Measurements from ENCODE around the gene RAB26.

Gene RAB26

GRCh38 chr16:2162676-2163118 lies 14.3 kb downstream of the RAB26 start:
- no peak overlapping the region for H3K9ac ChIP-seq (ENCODE audit: insufficient read length)
- H3K4me3 ChIP-seq: no peak overlapping the region
- H3K36me3 ChIP-seq (ENCODE audit: insufficient read depth, low read length): peaks cover 11% of the 10 kb centered on the region; the same call in 1 of the 2 replicates
- no peak for TF ChIP-seq POLR2AphosphoS5 (IDR thresholded peaks at IDR 0.05; ENCODE audit: borderline replicate concordance, low read depth, low read length)
- DNase-seq (ENCODE audit: low read depth, low spot score): no peak
- H3K9me3 ChIP-seq (ENCODE audit: low read depth, low read length): no peaks in the 10 kb centered on the region
- H3K27ac ChIP-seq: no peak overlapping the region

DNA sequence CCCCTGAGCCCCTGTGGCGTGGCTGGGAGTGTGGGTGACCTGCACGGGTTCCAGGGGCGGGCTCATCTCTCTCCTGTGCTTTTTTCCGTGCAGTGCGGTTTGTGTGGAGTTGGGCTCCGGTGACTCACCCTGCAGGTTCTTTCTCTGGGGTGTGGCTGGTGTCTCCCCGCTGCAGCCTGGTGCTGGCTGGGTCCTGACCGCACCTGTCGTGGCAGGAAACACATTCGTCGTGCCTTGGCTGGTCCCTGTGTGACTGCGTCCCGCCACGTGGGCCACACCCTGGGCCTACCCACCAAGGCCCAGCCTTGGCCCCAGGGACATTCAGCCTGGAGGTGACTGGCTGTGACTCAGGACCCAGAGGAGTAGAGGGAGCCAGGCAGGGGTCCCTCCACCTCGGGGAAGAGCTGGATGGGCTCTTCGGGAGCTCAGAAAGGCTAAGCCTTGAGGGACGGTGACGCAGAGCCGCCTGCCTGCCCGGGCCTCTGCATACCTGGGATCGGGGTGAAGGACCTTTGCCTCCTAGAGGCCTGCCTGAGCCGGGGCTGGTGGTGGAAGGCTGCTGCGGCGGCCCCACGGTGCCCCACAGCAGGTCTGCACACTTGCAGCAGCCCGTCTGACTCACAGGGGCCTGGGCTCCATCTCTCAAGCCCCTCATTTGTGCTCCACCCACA lies 14.9 kb downstream of the RAB26 start:
- Histone ChIP-seq H3K27ac (no peak overlapping the region), H3K4me3 (no peak overlapping the region), H3K9me3 (ENCODE audit: low read depth, low read length) (no peaks in the 10 kb centered on the region), H3K9ac (ENCODE audit: insufficient read length) (no peak overlapping the region), H3K36me3 (ENCODE audit: insufficient read depth, low read length) (peaks cover 17% of the 10 kb centered on the region; the same call in 1 of the 2 replicates)
- DNase-seq (ENCODE audit: low read depth, low spot score): no peak
- TF ChIP-seq EZH2 (IDR thresholded peaks at IDR 0.05) (no peak), POLR2AphosphoS5 (IDR thresholded peaks at IDR 0.05; ENCODE audit: borderline replicate concordance, low read depth, low read length) (no peak)

DNA sequence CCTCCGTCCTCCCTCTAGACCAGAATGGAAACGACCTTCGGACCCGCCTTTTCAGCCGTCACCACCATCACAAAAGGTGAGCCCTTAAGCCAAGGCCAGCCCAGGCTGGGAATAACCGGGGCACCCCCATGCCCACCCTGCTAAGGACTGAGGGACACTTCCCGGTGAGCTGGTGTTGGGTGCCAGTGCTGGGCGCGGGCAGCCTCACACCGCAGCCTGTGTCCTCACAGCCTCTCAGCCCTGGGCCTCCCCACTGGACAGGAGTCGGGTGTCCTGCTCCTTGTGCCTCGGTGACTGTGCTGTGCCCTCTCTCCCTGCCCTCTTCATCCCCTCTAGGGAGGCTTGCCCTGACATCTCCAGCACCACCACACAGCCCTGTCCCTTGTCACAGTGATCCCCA lies 17.4 kb downstream of the RAB26 start:
- TF ChIP-seq POLR2AphosphoS5 (IDR thresholded peaks at IDR 0.05; ENCODE audit: borderline replicate concordance, low read depth, low read length) (no peak), FOXP2 (optimal IDR thresholded peaks at IDR 0.05; ENCODE audit: control extremely low read depth, extremely low read length, insufficient read depth) (no peak), EZH2 (IDR thresholded peaks at IDR 0.05) (no peak)
- Histone ChIP-seq H3K36me3 (ENCODE audit: insufficient read depth, low read length) (peaks cover 17% of the 10 kb centered on the region; the same call in 1 of the 2 replicates), H3K27ac (no peak overlapping the region), H3K9ac (ENCODE audit: insufficient read length) (no peak overlapping the region), H3K4me3 (no peak overlapping the region), H3K9me3 (ENCODE audit: low read depth, low read length) (no peaks in the 10 kb centered on the region)
- DNase-seq (ENCODE audit: low read depth, low spot score): no peak

- no peak for DNase-seq (ENCODE audit: low read depth, low spot score)
- no peak overlapping the region for H3K9ac ChIP-seq (ENCODE audit: insufficient read length)
- no peak overlapping the region for H3K27ac ChIP-seq
Measured at GRCh38 chr16:2166263-2167067, 18.0 kb downstream of the RAB26 start.

GRCh38 chr16:2167068-2167638 lies 18.7 kb downstream of the RAB26 start:
- H3K36me3 ChIP-seq (ENCODE audit: insufficient read depth, low read length): peaks cover 17% of the 10 kb centered on the region; the same call in 1 of the 2 replicates
- DNase-seq (ENCODE audit: low read depth, low spot score): no peak
- H3K9ac ChIP-seq (ENCODE audit: insufficient read length): no peak overlapping the region
- no peak overlapping the region for H3K27ac ChIP-seq
- no peaks in the 10 kb centered on the region for H3K9me3 ChIP-seq (ENCODE audit: low read depth, low read length)
- TF ChIP-seq EZH2 (IDR thresholded peaks at IDR 0.05) (no peak), FOXP2 (optimal IDR thresholded peaks at IDR 0.05; ENCODE audit: control extremely low read depth, extremely low read length, insufficient read depth) (no peak), POLR2AphosphoS5 (IDR thresholded peaks at IDR 0.05; ENCODE audit: borderline replicate concordance, low read depth, low read length) (no peak)
- H3K4me3 ChIP-seq: no peak overlapping the region

More at GRCh38 chr16:2166263-2167067, 18.0 kb downstream of the RAB26 start:
- peaks cover 17% of the 10 kb centered on the region; the same call in 1 of the 2 replicates for H3K36me3 ChIP-seq (ENCODE audit: insufficient read depth, low read length)
- H3K9me3 ChIP-seq (ENCODE audit: low read depth, low read length): no peaks in the 10 kb centered on the region
- TF ChIP-seq EZH2 (IDR thresholded peaks at IDR 0.05): no peak
- TF ChIP-seq FOXP2 (optimal IDR thresholded peaks at IDR 0.05; ENCODE audit: control extremely low read depth, extremely low read length, insufficient read depth): no peak
- TF ChIP-seq POLR2AphosphoS5 (IDR thresholded peaks at IDR 0.05; ENCODE audit: borderline replicate concordance, low read depth, low read length): no peak
- H3K4me3 ChIP-seq: no peak overlapping the region

- Histone ChIP-seq H3K4me3 (no peak overlapping the region), H3K9ac (ENCODE audit: insufficient read length) (no peak overlapping the region), H3K9me3 (ENCODE audit: low read depth, low read length) (no peaks in the 10 kb centered on the region), H3K27ac (no peak overlapping the region), H3K36me3 (ENCODE audit: insufficient read depth, low read length) (peaks cover 15% of the 10 kb centered on the region; the same call in 1 of the 2 replicates)
- no peak for TF ChIP-seq FOXP2 (optimal IDR thresholded peaks at IDR 0.05; ENCODE audit: control extremely low read depth, extremely low read length, insufficient read depth)
- no peak for TF ChIP-seq POLR2AphosphoS5 (IDR thresholded peaks at IDR 0.05; ENCODE audit: borderline replicate concordance, low read depth, low read length)
- no peak for TF ChIP-seq EZH2 (IDR thresholded peaks at IDR 0.05)
- DNase-seq (ENCODE audit: low read depth, low spot score): no peak
Measured at GRCh38 chr16:2170080-2170479, 21.7 kb downstream of the RAB26 start.

- DNase-seq (ENCODE audit: low read depth, low spot score): no peak
- H3K36me3 ChIP-seq (ENCODE audit: insufficient read depth, low read length): peaks cover 16% of the 10 kb centered on the region; the same call in 1 of the 2 replicates
- H3K27ac ChIP-seq: no peak overlapping the region
- H3K9ac ChIP-seq (ENCODE audit: insufficient read length): no peak overlapping the region
- H3K4me3 ChIP-seq: no peak overlapping the region
- H3K9me3 ChIP-seq (ENCODE audit: low read depth, low read length): no peaks in the 10 kb centered on the region
- TF ChIP-seq POLR2AphosphoS5 (IDR thresholded peaks at IDR 0.05; ENCODE audit: borderline replicate concordance, low read depth, low read length) (no peak), EZH2 (IDR thresholded peaks at IDR 0.05) (no peak), FOXP2 (optimal IDR thresholded peaks at IDR 0.05; ENCODE audit: control extremely low read depth, extremely low read length, insufficient read depth) (no peak)
Measured at GRCh38 chr16:2170587-2171435, 22.4 kb downstream of the RAB26 start.
